ENCODE measurements around the gene PRKCB.
"Not testable (repeated sequence)": the region's sequence is repeated elsewhere in the genome, so short reads cannot be mapped to it uniquely, and the experiment has no call there.

The PRKCB gene

DNA sequence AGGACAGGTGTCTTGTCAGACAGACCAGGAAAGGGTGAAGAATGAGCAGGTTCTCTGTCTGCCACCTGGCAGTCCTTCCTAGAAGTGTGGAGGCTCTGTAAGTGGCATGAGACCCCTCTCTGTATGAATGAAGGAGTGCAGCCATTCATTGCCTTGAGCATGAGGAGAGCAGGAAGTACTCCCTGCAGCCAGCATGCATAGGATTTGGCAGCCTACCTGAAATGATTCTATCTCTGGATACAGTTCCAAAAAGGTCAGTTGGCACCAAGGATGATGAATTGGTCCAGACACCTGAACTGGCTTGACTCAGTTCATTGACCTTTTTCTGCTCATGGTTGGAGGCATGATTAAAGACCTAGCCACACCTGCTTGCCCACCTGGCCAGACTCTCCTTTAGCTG lies 163.0 kb downstream of the PRKCB start:
- in situ Hi-C loops (cut with MboI; ENCODE audit: low sequenced_read_pairs), result no loop called here

DNA sequence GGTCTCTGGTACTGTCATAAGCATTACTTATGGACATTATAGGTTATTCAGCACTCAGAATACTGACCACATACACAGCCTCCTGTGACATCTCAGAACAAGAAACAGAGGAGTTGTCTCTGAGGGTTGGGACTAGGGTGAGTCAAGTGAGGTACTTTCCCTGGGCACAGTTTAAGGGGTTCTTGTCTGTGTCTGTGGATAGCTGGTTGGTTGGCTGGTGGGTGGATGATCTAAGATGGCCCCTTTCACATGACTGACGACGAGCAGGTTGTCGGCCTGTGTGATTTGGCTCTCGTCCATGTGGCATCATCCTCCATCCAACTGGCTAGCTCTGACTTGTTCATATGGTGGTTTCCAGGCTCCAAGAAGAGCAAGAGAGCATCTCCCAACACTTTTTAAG lies 163.9 kb downstream of the PRKCB start:
- in situ Hi-C loops (cut with MboI; ENCODE audit: low sequenced_read_pairs), result no loop called here

DNA sequence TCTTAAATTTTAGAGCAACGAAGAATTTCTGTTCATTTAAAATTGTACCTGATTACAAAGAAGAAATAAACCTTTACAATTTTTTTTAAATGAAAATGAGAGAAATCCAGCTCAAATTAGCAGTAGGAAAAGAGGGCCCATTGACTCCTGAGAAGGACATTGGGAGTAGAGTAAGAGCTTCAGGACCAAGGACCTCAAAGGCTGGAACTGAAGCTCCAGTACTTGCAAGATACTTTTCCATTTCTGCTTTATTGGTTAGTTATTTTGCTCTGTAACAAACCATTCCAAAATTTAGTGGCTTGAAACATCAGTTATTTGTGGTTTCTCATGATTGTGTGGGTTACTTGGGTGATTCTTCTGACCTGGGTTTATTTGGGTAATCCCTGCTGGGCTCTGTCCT lies 165.9 kb downstream of the PRKCB start:
- in situ Hi-C loops (cut with MboI; ENCODE audit: low sequenced_read_pairs), result no loop called here

DNA sequence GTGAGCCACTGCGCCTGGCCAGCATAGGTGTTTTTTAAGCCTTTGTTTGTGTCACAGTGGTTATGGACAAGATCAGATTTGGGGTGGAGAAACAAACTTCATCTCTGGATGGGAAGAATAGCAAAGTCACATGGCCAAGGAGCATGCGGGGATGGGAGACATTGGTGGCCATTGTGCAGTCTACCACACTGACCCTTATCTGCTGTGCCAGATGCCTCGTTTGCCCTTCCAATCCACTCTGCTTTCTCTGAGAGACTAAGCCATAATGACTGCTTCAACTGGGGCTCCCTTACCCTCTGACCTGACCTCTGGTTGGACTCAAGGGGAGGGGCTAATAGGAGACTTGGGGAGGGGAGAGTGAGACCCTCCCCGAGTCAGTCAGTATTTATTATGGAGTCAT lies 166.8 kb downstream of the PRKCB start:
- in situ Hi-C loops (cut with MboI; ENCODE audit: low sequenced_read_pairs), result no loop called here

DNA sequence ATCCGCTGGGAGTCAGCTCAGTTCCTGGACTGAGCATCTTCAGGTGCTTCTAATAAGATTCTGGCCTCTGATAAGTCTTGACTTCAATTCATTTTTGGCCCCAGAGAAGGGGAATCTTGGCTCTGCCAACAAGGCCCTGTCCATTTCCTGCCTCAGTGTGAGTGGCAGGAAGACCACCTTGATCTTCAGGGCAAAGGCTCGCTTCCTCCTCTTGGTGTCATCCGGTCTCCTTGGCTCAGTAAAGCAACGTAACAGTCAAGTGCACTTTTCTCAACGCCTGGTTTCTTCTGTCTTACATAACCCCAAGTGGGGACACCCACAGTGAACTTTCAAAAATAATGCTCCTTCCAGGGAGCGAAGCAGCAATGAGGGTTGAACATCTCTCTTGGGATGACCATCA lies 169.8 kb downstream of the PRKCB start:
- in situ Hi-C loops (cut with MboI; ENCODE audit: low sequenced_read_pairs), result no loop called here

DNA sequence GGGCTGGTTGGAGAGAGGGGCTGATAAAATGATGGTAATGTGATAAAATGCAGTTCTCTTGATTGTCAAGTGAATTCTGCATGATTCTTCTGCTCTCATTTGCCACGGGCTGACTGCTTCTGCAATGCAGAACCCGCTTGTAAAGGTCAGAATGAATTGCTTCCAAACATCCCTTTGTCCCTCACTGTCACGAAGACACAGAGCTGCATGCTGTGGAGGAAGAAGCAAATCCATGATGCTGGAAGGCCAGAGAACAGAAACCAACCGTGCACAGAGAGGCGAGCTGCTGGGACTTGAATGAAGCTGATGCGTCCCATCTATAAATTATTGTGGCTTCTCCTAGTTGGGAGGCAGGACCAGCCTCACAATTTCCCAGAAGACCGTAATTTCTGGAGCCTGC lies 171.6 kb downstream of the PRKCB start:
- in situ Hi-C loops (cut with MboI; ENCODE audit: low sequenced_read_pairs), result no loop called here

DNA sequence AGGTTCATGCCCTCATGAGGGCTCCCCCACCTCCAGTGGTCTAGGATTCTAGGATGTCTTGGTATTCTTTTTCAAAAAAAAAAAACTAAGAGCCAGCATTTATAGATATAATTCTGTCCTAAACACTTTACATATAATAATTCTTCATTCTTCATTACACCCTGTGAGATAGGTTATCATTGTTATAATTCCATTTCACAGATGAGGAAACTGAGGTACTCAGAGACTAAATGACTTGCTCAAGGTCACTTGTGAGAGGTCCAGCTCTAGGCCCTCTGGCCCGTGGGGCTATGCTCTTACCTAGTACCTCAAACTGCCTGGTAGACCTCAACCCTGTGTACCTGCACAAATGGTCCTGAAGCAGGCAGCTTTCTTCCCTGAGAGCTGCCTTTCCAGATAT lies 172.2 kb downstream of the PRKCB start:
- in situ Hi-C loops (cut with MboI; ENCODE audit: low sequenced_read_pairs), result no loop called here

DNA sequence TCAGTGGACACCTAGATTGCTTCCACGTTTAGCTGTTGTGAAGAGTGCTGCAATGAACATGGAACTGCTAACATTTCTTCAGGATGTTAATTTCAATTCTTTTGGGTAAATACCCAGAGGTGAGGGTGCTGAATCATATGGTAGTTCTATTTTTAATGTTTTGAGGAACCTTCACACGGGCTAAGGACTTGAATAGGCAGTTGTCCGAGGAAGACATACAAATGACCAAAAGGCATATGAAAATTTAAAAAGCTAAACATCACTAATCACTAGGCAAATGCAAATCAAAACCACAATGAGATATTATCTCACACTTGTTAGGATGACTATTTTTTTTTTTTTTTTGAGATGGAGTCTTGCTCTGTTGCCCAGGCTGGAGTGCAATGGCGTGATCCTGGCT lies 173.3 kb downstream of the PRKCB start:
- in situ Hi-C loops (cut with MboI; ENCODE audit: low sequenced_read_pairs), result no loop called here

DNA sequence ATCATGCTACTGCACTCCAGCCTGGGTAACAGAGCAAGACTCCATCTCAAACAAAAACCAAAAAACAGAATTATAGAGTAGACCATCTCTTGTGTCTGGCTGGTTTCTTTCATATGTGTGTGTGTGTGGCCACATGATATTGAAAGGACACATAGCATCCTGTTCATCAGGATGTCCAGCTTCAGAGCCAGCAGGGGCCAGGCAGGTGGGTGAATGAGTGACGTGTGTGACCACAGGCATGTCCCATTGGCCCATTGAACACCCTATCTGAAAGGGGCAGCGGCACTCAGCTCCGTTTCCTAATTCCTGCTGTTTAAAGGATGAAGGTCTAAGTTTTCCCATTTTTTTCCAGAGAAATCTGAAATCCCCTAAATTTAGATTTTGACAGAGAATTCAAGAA lies 174.2 kb downstream of the PRKCB start:
- in situ Hi-C loops (cut with MboI; ENCODE audit: low sequenced_read_pairs), result no loop called here

DNA sequence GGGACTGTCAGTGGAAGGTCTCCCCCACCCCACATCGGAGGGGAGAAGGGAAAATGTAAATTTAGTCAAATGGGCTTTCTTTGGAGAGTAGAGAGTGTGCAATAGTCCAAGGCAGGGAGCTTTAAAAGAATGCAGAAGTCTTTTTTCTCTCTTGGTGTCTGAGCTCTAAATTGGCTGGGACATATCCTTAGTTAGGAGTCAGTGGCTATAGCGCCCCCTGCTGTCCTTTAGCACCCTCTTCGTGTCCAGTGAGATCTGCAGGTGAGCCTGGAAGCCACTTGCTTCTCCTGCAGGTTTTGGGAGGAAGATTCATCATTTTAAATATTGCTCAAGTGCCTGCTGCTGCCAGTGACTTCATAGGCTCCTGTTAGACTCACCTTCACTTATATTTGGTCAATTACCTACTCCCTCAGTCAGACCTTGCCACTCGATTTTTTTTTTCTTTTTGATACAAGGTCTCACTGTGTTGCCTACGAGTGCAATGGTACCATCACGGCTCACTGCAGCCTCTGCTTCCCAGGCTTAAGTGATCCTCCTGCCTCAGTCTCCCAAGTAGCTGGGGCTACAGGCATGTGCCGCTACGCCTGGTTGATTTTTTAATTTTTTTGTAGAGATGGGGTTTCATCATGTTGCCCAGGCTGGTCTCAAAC lies 174.8 kb downstream of the PRKCB start:
- in situ Hi-C loops (cut with MboI; ENCODE audit: low sequenced_read_pairs), result no loop called here

DNA sequence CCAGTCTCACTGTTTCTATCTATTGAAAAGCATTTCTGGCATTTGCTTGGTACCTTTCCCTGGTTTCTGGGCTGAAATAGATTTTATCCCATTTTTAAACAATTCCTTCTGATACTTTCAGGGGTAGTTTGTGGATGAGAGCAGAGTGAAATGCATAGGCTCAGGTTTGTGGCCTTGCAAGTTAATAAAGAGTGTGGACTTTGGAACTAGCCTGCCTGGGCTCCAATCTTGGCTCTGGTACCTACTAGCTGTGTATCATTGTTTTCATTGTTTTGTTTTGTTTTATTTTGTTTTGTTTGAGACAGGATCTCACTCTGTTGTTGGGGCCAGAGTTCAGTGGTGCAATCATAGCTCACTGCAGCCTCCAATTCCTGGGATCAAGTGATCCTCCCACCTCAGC lies 175.5 kb downstream of the PRKCB start:
- in situ Hi-C loops (cut with MboI; ENCODE audit: low sequenced_read_pairs), result no loop called here

DNA sequence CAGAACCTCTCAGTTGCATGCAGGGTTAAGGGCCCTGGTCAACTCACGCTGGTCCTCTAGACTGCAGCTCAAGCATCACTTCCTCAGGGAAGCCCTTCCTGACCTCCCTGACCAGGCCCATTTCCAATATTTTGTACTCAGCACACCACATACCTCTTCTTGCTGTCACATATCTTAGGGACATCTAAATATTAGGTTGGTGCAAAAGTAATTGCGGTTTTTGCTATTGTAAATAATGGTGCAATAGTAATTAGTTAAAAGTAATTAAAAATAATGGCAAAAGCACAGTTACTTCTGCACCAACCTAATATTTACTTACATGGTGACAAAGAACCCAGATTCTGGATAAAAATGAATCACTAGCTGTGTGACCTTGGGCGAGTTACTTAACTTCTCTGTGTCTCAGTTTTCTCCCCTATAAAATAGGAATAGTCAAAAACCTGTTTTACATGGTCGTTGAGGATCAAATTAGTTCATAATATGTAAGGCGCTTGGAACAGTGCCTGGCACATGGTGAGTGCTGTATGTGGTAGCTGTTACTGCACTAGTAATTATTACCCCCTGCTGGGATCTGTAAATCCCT lies 177.4 kb downstream of the PRKCB start:
- in situ Hi-C loops (cut with MboI; ENCODE audit: low sequenced_read_pairs), result no loop called here

DNA sequence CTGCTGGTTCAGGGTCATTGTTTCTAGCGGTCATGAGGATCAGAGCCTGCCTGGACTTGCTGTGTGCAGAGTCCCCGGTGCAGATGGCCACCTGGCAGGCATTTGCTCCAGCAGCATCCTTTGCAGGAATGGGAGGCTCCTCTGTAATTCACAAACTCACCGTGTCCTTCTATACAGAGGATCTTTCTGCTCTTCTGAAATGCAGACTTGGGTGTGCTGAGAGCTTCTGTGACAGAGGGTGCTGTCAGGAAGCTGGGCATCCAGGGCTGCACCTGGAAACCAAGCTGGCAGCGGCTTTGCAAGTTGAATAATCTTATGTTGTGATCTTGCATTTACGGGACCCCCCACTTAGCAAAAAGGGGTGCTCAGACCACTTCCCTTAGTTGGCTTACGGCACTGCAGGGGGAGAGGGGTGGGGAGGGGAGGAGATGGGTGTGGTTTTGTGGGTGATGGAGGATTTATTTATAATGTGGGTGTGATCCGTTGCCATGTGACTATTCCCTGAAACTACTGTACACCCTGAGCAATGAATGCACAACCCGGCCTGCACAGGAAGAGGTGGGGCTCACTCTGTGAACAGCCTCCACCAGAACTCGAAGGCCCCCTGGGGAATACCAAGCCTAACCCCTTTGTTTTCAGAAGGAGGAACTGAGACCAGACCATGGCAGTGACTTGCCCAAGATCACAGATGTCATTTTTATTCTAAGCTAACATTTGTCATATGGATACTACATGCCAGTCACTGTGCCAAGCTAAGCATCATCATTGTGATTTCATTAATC lies 178.3 kb downstream of the PRKCB start:
- in situ Hi-C loops (cut with MboI; ENCODE audit: low sequenced_read_pairs), result no loop called here

DNA sequence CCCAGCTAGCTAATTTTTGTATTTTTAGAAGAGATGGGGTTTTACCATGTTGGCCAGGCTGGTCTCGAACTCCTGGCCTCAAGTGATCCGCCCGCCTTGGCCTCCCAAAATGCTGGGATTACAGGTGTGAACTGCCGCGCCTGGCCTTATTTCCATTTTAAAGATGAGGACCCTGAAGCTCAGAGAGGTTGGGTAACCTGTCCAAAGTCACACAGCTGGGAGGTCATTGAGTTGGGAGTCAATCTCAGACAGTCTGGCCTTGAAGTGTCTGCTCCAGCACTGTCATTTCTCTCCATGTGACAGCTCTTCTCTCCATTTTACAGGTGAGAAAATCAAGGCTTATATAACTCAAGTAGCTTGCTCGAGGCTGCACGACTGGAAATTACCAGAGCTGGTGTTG lies 179.2 kb downstream of the PRKCB start:
- in situ Hi-C loops (cut with MboI; ENCODE audit: low sequenced_read_pairs), result not testable (repeated sequence)

DNA sequence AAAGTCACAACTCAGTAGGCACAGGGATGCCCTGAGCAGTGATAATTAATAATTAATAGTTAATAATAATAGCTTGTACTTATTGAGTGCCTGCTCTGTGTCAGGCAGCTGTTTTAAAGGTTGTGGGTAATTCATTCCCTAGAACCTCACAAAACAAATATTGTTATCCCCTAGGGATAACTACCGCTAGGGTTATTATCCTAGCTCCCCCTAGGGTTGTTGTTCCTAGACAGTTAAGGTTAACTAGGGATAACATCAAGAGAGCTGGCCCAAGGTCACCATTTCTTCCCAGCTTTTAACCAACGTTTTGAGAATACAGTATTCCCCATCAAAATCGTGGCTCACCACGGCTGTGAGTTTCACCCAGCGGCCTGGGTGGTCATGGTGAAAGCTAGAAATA lies 180.1 kb downstream of the PRKCB start:
- in situ Hi-C loops (cut with MboI; ENCODE audit: low sequenced_read_pairs), result no loop called here

DNA sequence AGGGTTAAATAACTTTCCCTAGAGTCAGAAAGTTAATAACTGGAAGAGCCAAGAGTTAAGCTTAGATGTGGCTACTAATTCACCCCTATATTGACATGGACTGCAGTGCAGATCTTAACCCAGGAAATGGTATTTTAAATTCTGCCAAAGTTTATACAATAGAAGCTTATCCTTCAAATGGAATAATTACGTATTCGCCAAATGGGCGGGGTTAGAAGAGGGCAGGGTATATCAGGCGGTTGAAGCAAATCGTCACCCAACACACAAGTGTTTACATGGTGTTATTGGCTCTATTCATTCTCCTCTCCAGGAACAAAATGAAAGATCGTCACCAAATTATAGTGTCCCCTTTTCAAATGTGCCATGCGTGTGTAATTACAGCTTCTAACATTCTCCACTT lies 182.7 kb downstream of the PRKCB start:
- in situ Hi-C loops (cut with MboI; ENCODE audit: low sequenced_read_pairs), result no loop called here

DNA sequence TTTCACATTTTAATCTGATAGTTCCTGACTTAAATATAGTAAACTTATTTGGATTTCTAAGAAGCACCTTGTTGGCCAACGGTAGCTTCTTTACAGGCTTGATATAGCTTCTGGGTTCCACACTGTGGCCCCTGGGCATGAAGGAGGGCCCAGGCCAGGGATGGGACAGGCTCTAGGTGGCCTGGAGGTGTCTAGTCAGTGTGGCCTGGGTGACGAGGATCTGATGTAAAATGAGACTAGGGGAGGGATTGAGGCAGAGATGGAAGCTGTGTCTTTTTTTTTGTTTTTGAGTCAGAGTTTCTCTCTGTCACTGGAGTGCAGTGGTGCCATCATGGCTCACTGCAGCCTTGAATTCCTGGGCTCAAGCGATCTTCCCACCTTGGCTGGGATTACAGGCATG lies 187.0 kb downstream of the PRKCB start:
- in situ Hi-C loops (cut with MboI; ENCODE audit: low sequenced_read_pairs), result no loop called here

DNA sequence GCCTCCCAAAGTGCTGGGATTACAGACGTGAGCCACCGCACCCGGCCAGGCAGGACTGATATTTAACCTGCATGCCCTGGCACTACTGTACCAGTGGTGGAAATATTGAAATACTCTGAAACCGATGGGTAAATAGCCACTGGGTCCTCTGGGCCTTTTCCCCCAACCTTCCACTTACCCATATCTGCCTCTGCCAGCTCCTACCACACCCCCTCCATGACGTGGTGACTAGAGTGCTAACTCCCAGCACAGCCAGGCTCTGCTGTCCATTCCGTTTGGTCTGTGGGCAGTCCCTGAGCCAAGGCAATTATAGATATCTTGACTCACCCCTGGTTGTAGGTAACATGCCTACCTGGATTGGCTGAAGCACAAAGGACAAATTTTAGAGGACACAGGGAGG lies 187.8 kb downstream of the PRKCB start:
- in situ Hi-C loops (cut with MboI; ENCODE audit: low sequenced_read_pairs), result no loop called here

DNA sequence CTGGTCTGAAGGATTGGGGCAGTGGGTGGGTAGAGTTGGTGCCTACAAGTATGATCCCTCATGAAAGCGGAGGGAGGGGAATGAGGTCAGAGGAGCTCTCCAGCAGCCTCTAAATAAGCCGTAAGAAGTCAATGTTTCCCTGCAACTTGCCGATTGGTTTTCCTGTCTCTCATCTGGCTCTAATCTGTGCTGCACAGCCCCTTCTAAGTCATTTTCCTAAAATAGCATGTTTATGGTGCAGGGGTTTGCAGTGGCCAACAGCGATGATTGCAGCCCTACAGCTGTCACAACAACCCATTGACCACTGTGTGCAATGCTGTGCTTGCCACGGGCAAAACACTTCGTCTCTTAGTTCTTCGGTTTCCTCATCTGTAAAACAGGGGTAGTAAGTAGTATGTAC lies 189.2 kb downstream of the PRKCB start:
- in situ Hi-C loops (cut with MboI; ENCODE audit: low sequenced_read_pairs), result no loop called here

DNA sequence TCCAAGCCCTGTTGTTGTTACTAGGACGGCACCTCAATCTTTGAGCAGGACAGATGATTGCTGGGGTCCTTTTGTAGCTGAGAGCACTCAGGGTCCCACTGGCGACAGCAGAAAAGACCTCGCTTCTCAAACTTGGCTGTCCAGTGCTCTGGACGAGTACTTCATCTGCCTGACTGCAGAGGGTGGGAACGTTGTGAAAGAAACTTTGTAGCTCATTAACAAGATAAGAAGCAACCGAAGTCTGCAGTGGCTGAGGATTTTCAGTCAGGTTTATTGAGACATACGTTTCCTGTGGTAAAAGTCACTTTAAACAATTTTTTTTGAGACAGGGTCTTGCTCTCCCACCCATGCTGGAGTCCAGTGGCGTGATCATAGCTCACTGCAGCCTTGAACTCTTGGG lies 191.7 kb downstream of the PRKCB start:
- in situ Hi-C loops (cut with MboI; ENCODE audit: low sequenced_read_pairs), result no loop called here

DNA sequence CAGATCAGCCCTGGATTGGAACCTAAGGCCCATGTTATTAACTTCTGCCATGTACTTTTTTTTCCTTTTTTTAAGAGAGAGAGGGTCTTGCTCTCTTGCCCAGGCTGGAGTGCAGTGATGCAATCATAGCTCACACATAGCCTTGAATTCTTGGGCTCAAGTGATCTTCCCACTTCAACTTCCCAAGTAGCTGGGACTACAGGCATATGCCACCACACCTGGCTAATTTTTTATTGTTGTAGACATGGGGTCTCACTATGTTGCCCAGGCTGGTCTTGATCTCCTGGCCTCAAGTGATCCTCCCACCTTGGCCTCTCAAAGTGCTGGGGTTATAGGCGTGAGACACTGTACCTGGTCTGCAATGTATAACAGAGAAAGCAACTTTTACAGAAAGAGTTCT lies 194.1 kb downstream of the PRKCB start:
- in situ Hi-C loops (cut with MboI; ENCODE audit: low sequenced_read_pairs), result not testable (repeated sequence)

DNA sequence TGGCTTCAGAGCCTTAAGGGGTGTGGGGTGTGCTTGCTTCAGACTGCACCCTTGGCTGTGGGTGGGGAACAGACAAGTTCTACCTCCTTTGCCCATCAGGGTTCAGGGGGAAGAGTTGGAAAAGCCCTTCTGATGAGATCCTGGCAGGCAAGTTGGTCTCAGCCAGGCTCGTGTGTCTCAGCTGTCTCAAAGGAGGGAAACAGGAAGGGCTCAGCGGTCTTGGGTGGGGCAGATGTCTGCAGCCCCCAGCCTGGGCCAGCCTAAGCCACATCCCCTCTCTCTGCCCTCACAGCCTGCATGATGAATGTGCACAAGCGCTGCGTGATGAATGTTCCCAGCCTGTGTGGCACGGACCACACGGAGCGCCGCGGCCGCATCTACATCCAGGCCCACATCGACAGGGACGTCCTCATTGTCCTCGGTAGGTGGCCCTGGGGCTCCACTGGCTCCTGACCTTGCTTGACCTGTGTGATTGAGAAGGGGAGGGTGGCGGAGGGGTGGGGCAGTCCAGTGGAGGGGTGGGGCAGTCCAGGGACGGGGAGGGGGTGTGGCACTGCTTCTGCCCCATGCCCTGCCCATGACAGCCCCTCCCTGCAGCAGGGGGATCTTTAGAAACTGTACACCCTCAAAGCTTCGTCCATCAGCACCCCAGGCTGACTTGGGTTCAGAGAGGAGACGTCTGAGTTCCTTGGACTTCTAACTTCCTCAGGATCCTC lies 199.5 kb downstream of the PRKCB start:
- in situ Hi-C loops (cut with MboI; ENCODE audit: low sequenced_read_pairs), result no loop called here

All from hTERT RPE-1 (cell line).